HG02885 (cell line): Measurements from ENCODE around the gene SLC38A9.
A peak's percentile ranks its signal among the peaks of the same experiment; 100 is the strongest.
"Not testable (repeated sequence)": the region's sequence is repeated elsewhere in the genome, so short reads cannot be mapped to it uniquely, and the experiment has no call there.

Experiments
- ATAC-seq: cut with Tn5 transposase; IDR thresholded peaks from one replicate; pipeline ENCODE4 v1.9.1; 2021; ENCODE audit warnings: mild to moderate bottlenecking; ENCODE audit not compliant: unreplicated experiment, poor library complexity

SLC38A9 gene, protein sequence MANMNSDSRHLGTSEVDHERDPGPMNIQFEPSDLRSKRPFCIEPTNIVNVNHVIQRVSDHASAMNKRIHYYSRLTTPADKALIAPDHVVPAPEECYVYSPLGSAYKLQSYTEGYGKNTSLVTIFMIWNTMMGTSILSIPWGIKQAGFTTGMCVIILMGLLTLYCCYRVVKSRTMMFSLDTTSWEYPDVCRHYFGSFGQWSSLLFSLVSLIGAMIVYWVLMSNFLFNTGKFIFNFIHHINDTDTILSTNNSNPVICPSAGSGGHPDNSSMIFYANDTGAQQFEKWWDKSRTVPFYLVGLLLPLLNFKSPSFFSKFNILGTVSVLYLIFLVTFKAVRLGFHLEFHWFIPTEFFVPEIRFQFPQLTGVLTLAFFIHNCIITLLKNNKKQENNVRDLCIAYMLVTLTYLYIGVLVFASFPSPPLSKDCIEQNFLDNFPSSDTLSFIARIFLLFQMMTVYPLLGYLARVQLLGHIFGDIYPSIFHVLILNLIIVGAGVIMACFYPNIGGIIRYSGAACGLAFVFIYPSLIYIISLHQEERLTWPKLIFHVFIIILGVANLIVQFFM

DNA sequence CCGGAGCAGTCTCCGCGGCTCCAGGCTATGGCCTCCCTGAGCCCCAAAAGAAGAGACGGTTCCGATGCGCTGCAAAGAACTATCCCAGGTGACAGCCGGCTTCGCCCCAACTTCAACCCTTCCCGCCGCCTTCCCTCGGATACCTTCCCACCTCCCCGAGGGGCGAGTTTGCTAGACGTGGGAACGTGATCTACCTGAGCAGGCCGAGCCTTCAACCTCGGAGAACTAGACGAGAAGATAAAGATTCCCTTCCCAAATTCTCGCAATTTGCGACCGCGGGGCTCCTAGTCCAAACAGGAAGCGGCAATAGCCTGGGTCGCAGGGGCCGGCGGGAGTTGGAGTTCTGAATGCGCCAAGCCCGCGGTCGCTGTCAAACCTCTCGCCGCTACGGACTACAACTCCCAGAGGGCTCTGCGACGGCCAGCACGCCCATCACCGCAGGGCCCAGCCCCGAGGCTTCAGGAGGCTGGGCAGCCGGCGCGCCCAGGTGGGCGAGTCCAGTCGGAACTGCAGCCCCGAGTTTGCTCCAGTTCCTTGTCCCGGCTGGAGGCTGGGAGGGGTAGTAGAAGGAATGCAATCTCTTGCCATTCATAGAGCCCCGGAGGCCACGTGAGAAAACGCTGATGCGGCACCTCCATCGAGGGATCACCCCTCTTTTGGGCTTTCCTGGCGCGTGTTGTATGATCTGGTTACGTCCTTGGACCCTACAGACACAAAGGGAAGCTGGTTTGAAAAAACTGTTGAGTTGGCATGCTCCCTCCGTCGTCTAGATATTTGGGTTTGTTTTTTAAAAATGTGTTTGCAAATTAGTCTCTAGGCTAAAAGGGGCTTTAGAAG lies at the start of gene SLC38A9:
TSS of gene SLC38A9 (minus strand) at position 302 of the 837 bp plus-strand sequence. CDS start 14,366 bp downstream, outside the sequence.
- peak; percentile 100 for ATAC-seq

DNA sequence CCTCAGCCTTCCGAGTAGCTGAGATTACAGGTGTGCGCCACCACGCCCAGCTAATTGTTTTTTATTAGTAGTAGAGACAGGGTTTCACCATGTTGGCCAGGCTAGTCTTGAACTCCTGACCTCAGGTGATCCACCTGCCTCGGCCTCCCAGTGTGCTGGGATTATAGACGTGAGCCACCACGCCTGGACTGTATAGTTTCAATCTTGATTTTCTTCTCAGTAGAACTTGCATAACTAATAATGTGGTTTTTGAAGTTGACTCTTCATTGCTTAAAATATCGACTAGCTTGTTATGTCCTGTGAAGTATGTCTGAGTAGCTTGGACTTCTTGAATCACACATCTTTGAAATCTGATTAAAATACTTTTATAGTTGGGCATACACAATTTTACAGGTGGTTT lies 49.6 kb upstream of the SLC38A9 start:
- not testable (repeated sequence) for ATAC-seq

DNA sequence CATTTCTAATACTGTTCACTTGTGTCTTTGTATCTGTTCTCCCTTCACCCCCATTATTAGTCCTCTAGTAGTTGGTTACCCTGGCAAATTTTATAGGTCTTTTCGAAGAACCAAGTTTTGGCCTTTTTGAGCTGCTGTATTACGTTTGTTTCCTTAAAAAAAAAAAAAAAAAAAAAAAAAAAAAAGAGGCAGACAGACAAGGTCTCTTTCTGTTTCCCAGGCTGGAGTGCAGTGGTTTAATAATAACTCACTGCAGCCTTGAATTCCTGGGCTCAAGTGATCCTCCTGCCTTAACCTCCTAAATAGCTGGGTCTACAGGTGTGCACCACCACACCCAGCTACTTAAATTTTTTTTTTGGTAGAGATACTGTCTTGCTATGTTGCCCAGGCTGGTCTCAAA lies 46.6 kb upstream of the SLC38A9 start:
- ATAC-seq, result no peak

DNA sequence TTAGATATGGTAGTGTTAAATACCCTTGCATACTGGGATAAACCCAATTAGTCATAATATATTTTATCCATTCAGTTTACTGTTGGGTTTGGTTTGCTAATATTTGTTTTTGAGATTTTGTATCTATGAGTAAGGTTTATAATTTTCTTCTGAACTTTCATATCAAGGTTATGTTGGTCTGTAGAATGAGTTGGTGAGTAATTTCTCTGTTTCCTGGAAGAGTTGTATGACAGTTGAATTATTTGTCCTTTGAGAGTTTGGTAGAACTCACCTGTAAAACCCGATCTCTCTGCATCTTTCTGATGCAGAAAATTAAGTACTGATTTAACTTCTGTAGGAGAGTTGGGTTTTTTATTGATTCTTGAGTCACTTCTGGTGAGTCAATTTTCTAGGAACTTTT lies 46.1 kb upstream of the SLC38A9 start:
- ATAC-seq, result no peak

DNA sequence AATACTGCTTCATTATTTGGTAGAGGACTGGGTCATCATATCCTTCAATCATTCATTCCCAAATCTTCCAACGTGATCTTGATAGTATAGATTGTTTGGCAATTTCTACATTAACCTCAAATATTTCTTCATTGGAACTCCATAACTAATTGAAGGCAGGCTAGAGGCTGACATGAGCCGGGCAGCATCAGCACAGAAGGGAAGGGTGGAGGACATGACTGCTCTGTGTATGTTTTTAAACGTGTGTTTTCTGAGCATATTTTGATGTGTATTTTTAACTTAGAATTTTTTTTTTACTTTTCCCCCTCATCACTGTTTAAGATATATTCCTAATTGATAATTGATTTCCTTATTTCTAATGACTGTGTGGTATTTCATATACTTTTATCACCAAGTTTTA lies 38.4 kb upstream of the SLC38A9 start:
- no peak for ATAC-seq

DNA sequence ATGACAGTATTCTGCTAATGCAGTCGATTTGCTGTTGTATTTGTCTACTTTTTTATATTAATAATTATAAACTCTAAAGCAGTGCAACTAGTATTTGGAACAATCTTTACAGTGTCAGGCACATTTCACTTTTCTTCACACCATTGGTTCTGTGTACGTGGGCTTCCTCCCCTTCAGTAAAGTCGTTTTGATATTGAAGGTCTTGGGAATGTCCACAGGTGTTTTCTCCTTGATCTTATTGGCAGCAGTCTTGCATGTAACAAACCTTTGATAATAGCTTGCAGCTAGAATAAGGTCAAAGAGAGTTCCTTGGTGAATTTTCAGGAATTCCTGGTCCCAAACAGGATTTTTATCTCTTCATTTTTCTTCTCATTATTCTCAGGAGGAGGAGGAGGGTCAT lies 37.9 kb upstream of the SLC38A9 start:
- no peak for ATAC-seq

DNA sequence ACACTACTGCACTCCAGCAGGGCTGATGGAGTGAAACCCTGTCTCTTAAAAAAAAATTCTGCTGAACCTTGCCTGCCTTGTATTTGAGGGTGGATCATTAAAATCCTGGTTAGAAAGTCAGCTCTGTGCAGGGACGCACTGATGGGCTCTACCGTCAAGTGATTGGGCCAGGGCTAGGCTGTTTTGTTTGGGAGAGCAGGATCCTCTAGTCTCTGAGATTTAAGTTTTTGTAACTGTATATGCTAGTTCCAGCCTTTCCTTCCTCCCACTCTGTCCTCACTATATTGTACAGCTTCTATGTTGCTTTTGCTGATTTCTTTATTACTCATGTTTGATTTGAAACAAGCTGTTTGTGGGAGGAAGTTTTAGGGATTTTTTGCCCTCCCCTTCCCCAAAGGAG lies 37.3 kb upstream of the SLC38A9 start:
- ATAC-seq, result no peak

DNA sequence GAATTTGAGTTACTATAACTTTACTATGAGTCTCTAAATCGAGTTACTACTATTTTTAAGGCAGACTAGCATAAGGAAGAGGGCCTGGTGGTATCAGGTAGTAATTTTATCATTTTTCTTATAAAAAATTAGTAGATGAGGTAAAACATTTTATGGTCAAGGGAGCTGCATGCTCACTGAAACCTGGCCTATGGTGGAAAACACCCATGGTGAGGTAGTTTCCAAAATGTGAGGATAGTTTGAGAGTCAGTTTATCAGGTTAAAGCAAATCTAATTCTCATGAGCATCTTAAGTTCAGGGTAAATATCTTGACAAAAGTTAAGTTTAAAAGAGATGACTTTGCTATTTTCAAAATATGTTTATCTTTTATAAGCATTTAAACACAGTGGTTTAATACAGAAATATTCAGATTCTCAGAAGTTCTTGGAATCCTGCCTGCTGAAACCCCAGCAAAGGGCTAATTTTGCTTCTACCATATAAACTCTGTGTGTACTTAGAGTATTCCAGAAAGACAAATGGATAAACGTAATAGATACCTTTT lies 35.7 kb upstream of the SLC38A9 start:
- no peak for ATAC-seq

DNA sequence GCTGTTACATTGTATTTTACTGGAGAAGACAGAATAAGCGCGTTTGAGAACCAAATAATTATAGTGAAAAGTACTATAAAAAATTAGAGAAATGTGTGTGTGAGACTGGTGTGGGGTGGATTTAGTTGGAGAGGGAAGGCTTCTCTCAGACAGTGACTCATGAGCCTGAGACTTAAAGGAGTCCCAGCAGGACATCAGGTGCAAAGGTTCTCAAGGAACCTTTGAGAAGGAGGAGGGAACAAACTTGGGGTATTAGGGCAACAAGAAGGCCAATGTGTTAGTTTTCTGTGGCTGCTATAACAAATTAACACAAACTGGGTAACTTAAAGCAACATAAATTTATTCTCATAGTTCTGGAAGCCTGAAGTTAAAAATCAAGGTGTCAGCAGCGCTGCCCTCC lies 30.7 kb upstream of the SLC38A9 start:
- ATAC-seq, result no peak

DNA sequence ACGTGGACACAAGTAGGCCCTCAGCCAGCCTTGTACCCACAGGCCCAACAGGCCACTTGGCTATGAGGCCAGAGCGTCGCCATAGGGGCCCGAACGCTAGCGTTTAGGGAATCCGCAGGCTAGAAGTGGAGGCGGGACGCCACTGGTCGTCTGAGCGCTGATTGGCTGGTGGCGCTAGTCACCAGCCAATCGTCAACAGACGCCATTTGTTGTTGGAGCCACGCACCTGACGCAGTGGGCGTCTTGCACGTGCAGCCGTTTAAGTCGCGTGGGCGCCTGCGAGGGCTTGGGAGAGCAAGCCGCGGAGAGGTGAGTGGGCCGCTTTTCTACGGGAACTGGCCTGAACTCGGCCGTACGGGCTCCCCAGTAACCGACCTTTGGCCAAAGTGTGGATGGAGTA lies 25.7 kb upstream of the SLC38A9 start, which contains the start of gene DDX4:
TSS of gene DDX4 (plus strand) at position 269 of the 400 bp plus-strand sequence. CDS start 903 bp downstream, outside the sequence.
- no peak for ATAC-seq

DNA sequence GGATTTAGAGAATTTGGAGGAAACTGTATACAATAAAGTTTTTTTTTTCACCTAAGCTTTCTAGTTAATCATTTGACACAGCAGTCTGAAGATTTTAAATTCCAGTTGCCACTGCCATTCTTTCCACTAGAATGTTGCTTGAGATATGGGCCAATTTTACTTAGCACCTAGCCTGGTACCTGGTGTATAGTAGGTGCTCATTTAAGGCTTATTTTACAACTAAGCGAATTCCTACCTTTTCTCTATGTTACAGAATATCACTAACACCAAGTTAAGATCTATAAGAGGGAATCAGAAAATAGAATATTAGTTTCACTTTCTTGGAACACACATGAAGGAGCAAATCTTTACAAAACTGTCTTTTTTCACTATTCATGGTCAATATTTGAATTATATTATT lies 22.5 kb upstream of the SLC38A9 start:
- ATAC-seq, result no peak

DNA sequence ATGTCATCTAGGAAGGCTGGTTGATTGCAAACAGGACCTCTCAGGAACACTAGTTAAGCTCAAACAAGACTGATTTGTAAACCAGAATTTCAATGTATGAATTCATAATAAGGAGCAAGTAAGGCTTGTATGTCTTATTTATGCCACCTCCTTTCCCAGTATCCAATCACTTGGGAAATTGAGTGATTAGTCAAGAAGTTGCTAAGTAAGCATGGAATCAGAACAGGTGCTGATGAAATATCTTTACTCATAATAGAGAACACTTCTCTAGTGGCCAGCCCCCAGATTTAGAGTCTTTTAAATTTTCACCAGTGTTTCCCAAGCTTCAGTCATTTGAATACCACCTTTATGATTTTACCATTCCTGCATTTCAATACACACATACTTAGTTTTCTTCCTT lies 20.5 kb upstream of the SLC38A9 start:
- ATAC-seq, result no peak

DNA sequence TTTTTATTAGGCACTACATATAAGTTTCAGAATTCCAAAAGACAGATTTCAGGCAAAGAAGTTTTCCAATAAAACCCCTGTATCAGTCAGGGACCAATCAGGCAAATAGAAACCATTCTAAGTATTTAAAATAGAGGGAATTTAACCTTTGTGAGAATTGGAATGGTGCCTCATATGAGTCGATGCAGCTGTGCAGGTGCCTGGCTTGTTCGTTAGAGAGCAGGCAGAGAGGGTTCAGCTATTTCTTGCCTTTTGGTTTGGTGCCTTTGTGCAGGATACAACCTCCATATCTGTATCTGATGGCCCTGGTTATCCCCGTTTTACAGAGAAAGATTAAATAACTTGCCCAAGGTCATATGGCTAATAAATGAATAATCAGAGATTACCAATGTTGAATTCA lies 19.7 kb upstream of the SLC38A9 start:
- ATAC-seq, result no peak

DNA sequence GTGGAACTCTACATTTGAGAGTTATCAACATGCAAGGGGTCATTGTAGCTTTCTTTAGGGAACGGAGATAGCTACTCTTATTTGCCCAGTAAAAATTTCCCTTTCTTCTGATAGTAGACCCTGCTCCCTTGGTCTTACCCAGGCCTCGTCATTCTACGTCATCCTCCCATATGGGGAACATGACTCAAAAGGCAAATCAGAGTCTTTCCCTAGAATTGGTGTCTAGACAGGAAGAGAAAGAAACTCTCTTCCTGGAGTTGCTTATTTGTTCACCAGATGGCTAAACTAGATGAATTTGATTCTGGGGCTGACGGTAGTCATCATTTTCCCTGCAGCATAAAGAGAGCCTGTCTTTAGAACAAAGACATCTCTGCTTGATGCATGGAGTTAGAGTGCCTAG lies 12.2 kb upstream of the SLC38A9 start:
- no peak for ATAC-seq

DNA sequence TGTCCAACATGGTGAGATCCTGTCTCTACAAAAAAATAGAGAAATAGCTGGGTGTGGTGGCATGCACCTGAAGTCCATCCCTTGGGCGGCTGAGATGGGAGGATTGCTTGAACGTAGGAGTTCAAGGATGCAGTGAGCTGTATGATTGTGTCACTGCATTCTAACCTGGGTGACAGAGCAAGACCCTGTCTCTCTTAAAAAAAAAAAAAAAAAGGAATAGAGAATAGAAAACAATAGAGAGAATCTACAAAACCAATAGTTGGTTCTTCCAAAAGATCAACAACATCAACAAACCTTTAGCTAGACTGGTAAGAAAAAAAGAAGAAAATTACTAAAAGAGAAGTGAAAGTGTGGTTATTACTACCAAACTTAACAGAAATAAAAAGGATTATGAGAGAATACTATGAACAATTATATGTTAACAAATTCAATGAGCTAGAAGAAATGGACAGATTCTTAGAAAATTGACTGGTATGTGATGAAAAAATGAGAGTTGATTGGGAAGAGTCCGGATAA lies 8.1 kb upstream of the SLC38A9 start:
- no peak for ATAC-seq

DNA sequence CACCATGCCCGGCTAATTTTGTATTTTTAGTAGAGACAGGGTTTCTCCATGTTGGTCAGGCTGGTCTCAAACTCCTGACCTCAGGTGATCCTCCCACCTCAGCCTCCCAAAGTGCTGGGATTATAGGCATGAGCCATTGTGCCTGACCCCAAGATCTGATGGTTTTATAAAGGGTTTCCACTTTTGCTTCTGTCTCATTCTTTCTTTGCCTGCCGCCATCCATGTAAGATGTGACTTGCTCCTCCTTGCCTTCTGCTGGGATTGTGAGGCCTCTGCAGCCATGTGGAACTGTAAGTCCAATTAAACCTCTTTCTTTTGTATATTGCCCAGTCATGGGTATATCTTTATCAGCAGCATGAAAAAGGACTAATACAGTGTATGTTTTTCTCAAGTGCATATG lies 6.9 kb upstream of the SLC38A9 start:
- not testable (repeated sequence) for ATAC-seq

DNA sequence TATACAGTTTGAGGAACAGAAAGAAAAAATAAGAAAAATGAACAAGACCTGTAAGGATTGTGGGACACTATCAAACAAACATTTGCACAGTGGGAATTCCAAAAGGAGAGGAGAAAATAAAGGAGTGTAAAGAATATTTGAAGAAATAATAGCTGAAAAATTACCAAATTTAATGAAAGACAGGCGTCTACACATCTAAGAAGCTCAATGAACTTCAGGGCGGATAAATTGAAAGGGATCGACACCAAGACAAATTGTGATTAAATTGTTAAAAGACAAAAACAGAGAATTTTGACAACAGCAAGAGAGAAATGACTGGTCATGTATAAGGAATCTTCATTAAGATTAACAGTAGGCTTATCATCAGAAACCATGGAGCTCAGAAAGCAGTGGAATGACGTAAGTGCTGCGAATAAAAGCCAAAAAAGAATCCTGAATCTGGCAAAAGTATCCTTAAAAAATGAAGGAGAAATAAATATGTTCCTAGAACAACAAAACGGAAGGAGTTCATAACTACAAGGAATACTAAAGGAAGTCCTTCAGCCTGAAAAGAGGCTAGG lies 3.5 kb upstream of the SLC38A9 start:
- no peak for ATAC-seq

DNA sequence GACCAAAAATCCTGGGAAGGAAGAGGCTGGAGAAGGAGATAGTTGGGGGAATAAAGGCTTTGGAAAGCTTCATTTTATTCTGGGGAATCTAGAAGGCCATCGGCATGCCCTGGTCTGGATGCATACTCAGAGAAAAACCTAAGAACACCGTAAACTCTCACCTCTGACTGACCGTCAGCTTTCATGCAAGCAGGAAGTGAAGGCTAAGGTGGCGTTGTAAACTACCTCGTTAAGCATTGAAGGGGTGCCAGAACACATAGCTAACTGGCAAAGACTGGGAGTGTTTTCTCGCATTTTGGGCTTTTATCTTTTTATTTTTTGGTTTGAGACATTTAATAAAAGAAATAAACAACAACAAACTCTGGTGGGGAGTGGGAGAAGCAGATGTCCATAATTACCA lies 2.6 kb upstream of the SLC38A9 start:
- no peak for ATAC-seq

DNA sequence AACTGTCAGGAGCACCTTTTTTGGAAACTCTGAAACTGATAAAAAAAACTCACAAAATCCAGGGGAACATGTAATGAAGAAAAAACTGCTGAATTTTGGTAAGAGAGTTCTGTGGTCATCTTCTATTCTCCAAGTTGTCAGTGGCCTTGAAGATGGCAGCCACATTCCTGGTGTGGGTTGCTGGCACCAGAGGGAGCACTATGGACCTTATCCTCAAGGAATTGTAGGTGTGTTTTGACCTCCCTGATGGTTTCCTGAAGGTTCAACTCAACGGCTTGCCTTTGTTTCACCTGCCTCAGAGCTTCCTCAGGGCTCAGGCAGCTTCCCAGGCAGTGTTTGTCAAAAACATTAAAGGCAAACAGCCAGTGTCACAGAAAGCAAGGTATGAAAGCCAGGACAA lies 2.2 kb upstream of the SLC38A9 start:
- no peak for ATAC-seq

DNA sequence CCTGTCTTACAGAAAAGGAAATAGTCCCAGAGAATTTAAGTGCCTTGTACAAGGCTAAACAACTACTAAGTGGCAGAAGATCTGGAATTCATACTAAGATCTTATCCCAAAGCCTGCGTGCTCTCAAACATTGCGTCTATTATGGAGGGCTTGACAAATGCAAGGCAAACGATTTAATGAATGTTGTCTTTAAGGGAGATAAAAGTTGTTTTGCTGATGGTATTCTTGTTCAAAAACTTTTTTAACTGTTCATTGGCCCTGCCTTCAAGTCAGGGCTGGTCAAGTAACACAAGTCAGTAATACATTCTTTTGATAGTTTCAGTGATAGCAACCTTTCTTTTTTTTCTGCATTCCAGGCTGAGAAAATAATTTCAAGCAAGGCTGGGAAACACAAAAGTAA lies 1.7 kb upstream of the SLC38A9 start:
- ATAC-seq, result no peak
